Neural cell (in vitro differentiated cells): Measurements from ENCODE around the gene USP49. TPM values are rescaled to one million over a fixed set of nuclear protein-coding genes. Genes with fewer than 3 reads are reported as not detected.

Experiments used
- polyA plus RNA-seq: library from polyadenylated mRNA; depleted of rRNA; stranded (reverse); fragments of >200 nt; gene quantifications from 2 replicates; pipeline ENCODE4 v1.2.3, GENCODE V29; 2014
- small RNA-seq, 3 experiments: library from RNA; depleted of rRNA; stranded (forward); fragments of <200 nt; gene quantifications; one replicate each; pipeline ENCODE3, GENCODE V24; 2012

The USP49 gene
- polyA plus RNA-seq, 1 donor from 2014 or later: 23.5 TPM

Small RNA genes lying within 50 kb of the gene (small RNA-seq; reads per million reads assigned to genes)
- gene AL365205.2 (0 reads per million in 3 experiments), gene AL365205.3 (0 reads per million in 3 experiments), gene RF00019 (0 to 1.2 (median 0) reads per million in 3 experiments), gene RF00393 (0 to 0.23 (median 0.08) reads per million in 3 experiments)

Other genes with a start within 250 kb of the USP49 start
- 0.24 and 0.46 TPM in 2 replicates for gene TFEB, start 159.8 kb downstream of the USP49 start, polyA plus RNA-seq
- not detected in 2 replicates for gene PGC, start 148.0 kb downstream of the USP49 start, polyA plus RNA-seq
- gene FRS3, start 115.5 kb downstream of the USP49 start, polyA plus RNA-seq: 14.7 and 15.7 TPM in 2 replicates
- 1.3 TPM in 1 of 2 replicates, not detected in the other for gene PRICKLE4, start 114.6 kb downstream of the USP49 start, polyA plus RNA-seq
- gene TOMM6, start 107.7 kb downstream of the USP49 start, polyA plus RNA-seq: 130 and 184 TPM in 2 replicates
- 18.9 and 21.2 TPM in 2 replicates for gene MED20, start 25.8 kb upstream of the USP49 start, polyA plus RNA-seq
- 19.6 and 19.8 TPM in 2 replicates for gene BYSL, start 26.1 kb upstream of the USP49 start, polyA plus RNA-seq
- gene CCND3, start 46.4 kb upstream of the USP49 start, polyA plus RNA-seq: 15.7 and 17.9 TPM in 2 replicates
- gene TAF8, start 155.1 kb upstream of the USP49 start, polyA plus RNA-seq: 5.1 and 7.5 TPM in 2 replicates
- gene C6orf132, start 247.2 kb upstream of the USP49 start, polyA plus RNA-seq: not detected in 2 replicates